Right lung (tissue), 5 donors: ENCODE results near the gene STK39. TPM values are rescaled to one million over a fixed set of nuclear protein-coding genes. Genes with fewer than 3 reads are reported as not detected.

Experiments
- DNase-seq, 2 donors: peaks; one replicate each; pipeline ENCODE4 v3.0.0-alpha.2; 2013
- polyA plus RNA-seq, 5 donors: library from polyadenylated mRNA; unstranded; fragments of 120-200 nt; gene quantifications; one replicate each; pipeline versions ENCODE4 v1.2.1 to v1.2.3, GENCODE V29; 2013; ENCODE audit warnings: inconsistent platforms in 1 of 5, low replicate concordance in 1 of 5; ENCODE audit not compliant: insufficient read length in 5 of 5, insufficient read depth in 1 of 5

STK39 gene
- polyA plus RNA-seq, 5 donors = 24.0 to 28.9 (median 25.2) TPM

DNA sequence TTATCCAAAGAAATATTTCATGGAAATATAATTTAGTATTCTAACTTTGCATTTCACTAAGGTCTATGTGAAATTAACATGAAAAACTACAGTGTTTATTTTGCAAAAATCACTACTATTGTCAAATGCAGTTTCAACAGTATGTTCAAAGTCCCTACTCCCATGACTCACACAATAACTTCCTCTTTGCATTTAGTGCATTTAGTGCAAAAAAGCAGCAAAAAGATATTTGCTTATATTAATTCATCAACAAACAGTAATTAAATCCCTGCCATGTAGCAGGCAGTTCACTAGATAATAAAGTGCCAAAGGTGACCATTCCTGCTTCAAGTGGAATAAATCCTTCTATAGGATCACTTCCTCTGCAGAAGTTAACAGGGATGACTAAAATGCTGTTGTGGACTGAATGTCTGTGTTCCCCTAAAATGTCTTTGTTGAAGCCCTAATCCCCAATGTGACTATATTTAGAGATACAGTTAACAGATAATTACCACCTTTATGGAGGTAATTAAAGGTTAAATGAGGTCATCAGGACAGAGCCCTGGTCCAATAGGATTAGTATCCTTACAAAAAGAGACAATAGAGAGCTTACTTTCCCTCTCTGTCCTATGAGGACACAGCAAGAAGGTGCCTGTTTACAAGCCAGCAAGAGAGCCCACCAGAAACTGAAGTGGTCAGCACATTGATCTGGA lies 61.7 kb downstream of the STK39 start:
- no peak for DNase-seq

DNA sequence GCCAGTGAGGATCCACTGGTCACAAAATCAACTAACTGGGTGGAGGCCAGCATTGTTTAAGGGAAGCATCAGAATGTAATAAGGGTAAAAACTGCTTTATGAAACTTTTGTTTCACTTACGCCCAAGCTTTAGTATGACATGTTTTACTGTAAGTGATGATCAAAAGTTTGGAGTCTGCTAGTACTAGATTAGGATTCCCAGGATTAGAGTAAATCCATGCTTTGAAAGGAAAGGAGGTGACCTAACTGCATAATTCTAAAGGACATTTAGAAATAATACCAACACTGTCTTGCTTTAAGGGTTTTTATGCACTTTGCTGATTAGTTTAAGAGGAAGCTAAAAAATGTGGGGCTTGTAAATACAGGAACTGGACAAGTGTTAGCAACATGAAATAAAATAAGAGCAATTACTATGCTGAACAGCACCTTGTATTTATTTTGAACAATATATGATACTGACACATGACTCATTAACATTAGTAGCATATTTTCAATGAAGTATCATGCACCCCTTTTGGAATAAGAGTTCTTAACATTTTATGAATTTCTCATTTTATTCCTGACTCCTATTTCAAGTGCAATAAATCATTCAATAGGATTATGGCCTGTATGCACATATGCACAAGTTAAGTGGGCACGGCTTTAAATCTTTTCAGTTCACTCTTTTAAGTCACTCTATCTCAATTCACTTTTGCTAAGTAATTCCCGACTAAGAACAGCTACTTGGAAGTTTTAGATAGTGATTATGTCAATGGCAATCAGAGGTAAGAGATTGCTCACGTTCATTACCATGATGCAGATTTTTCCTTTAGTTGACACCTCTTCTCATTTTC lies 62.5 kb downstream of the STK39 start:
- no peak for DNase-seq

DNA sequence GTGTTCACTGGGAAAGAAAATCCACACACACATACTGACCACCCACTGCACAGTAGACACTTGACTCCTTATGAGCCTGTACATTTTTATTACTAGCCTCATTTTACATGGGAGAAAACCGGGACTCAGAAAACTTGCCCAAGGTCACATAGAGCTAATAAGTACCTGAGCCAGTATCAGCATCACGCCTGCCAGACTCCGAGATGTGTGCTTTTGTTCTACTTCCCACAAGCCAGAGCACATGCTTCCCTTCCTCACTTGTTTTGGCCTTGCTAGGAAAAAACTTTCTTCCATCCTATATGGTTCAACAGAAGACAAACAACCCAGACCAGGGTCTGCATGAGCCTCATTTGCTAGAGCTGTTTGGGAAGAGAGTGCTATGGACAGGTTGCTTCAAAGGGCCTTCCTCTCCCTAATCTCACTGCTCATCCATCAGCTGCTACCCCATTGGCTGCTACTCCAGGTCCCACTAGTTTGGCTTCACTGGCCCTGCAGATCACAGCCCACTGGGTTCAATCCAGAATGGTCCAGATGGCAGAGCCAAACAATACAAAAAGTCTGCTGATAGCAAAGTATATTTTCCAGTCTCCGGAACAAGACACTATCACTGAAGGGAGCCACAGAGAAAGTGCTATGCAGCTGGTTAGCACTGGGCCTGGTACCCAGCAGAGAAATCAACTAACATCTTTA lies 63.9 kb downstream of the STK39 start:
- no peak for DNase-seq

DNA sequence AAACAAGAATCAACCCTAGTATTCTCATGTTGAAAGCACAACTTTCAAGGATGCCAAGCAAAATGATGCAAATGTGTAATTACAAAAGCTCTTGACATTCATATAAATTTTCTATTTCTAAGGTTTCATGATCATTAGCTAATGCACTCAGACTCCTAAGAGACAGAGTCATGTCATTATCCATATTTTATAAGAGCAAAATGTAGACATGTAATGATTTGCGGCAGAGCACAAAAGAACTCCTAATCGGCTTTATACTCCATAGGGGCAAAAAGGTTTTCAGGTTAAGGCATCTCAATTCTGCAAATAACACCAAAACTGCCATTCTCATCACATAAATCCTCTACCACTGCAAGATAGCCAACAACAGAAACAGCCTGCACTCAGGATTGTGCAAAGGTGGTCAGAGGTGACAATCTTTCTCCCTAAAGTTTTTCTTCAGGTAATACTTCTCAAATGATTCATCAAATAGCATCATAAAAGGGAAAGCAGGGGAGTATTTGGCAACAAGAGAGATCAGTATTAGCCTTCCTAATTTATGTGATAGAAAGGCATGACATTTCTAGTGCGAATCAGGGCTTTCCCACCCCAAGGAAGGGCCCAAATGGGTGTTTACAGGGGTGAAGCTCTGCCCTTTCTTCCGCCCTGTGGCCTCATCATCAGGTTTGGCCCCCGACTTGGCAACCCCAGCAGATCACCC lies 64.7 kb downstream of the STK39 start:
- DNase-seq = no peak

DNA sequence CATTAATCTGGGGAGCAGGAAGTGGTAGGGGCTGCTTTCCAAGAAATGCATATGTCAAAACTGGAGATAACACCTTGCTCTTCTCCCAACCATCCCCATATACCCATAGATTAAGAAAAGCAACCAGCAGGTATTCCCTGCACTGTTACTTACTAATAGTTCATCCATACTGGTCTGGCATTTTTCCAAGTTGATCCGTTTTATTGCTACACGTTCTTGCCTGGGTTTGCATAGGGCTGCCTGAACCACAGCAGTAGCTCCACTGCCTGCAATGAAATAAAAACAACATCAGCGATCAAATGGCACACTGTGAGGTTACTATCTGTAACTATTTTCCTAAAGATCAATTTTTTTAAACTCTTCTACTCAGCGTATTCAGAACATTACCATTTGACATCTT lies 65.6 kb downstream of the STK39 start:
- no peak for DNase-seq

DNA sequence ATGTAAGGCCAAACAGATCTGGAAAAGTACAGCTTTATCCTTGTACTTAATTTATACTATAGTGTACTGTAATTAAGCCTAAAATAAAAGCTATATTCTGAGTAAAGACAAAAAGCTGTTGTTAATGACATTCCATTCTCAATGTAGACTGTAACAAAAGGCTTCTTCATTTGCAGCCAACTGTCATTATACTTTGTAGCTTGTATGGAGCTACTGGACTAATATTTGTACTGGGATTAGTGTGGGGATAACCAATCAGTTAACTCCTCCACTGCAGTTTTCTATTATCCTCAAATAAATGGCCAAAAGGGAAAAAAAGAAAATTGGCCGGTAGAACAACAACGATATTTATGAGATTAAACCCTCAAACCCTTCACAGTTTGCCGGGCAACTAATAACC lies 66.5 kb downstream of the STK39 start:
- no peak for DNase-seq

DNA sequence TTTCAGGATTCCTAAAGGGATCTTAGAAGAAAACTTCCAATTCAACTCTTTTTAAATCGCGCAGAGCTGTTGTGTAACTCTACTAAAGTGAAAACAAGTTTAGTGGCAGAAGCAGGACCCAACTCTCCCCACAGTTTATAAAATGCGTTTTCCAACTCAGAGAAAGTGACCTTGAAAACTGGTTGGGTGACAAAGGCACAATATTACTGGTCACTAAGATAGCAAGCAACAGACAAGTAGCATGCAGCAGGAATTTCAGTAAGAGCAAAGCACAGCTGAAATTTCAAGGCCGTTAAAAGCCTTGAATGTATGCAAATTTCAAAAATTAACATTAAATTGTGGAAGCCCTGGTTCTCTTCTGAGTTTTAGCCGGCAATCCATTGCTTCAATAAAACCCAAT lies 66.9 kb downstream of the STK39 start:
- no peak for DNase-seq

DNA sequence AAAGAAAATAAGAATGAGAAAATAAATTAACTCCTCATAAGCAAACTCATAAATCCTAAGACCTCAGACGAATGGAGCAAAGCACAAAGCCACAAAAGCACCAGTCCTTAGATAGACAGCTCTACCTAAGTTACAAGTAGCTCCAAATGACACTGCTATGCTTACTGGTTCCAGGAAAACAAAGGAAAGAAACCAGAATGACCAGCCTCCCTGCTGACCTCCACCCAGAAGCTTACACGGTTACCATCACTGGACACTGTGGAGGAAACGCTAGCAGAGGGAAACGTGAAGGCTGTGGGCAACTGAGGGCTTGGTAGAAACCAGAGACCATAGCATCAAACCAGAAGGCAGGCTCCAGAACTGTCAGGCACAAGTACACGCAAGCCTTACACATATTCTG lies 67.8 kb downstream of the STK39 start:
- no peak for DNase-seq

DNA sequence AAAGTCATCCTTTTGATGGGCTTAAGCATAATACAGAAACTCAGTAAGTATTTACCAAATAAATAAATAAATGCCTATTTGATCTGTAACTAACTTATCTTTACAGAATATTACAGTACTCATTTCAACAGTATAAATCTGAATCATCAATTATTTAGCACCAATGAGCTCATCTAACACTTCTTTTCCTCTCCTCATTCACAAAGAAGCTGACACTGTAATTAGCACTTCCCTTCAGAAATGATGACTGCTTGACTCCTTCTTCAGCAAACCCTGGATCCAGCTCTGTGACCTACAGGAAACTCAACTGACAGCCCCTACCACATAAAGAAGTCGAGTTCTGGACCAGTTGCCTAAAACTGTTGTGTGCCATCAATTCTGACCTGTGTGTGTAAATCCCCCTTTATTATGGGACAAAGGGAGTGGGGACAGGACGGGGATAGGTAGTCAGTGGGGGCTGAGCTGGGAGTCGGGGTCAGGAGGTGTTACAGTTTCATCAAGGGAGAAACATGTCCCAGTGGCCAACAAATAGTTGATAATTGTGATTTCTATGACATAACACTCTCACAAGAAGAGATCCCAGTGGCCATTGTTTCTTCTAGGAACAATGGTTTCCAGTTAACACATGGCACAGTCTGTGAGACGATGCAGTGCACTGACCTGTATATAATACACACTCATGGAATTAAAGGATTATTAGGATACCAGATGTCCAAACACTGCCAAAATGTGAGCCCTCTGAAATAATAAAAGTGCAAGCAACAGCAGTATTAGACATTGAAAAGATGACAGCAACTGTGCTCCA lies 68.7 kb downstream of the STK39 start:
- no peak for DNase-seq

DNA sequence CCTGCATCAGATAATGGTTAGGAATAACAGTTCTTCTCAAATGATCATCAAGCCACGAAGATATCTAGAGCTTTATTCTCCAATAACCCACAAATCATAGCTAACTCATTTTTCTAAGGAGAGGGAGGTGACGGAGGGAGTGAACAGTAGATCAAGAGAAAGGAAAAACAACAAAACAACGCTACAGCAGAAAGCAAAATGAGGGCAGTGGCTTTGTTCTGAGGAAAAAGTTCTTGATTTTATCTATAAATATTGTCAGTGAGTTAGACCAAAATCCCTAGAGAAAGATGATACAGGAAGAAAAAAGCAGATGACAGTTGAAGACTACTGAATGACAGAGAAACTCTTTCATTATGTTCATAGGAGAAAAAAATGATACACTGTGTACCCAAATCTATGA lies 71.0 kb downstream of the STK39 start:
- no peak for DNase-seq

DNA sequence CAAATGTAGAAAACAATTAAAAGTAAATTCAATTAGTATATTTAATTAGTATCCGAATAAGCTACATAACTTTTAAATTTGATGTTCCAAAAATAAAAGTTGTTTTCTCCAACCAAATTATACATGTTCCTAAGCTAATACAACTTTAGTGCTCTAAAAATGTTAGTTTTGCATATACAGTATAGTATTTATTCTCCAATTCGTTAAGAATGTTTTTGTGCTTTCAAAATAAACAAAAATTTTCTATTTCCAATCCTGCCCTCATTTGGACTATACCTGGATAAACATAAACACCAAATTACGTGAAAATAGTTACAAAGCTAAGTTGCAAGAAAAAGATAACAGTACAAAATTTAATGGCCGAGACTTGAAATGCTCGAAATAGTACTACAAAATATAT lies 71.9 kb downstream of the STK39 start:
- DNase-seq = no peak

DNA sequence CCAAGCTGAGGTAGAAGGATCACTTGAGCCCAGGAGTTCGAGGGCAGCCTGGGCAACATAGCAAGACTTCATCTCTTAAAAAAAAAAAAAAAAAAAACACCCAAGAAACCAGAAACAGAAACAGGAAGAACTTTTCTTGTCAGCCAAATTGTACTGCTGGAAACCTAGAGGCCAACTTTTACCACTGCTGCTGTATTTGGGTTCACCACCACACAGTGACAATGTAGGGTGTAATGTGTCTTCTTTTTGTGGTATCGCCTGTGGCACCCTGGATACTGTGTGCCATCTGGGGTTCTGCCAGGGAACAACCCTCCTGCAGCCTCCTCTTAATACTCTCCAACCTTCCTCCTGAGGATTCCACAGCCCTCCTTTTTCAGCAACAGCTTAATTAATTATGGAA lies 72.6 kb downstream of the STK39 start:
- no peak for DNase-seq

DNA sequence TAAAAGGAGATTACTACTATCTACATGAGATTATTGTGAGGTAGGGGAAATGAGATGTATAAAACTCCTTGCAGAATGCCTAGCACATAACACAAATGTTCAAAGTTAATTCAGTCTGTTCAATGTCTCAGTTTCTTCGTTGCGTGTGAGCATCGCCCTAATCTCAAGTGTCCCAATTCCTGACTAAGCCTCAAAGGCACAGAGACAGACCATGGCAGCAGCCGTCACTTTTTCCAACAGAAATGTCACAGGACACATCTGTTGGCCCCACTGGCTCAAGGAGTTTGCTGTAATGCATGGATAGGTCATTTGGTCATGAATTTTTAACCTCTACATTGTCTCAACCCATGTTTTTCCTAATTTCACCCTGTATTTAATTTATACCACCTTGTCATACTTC lies 75.3 kb downstream of the STK39 start:
- no peak for DNase-seq

DNA sequence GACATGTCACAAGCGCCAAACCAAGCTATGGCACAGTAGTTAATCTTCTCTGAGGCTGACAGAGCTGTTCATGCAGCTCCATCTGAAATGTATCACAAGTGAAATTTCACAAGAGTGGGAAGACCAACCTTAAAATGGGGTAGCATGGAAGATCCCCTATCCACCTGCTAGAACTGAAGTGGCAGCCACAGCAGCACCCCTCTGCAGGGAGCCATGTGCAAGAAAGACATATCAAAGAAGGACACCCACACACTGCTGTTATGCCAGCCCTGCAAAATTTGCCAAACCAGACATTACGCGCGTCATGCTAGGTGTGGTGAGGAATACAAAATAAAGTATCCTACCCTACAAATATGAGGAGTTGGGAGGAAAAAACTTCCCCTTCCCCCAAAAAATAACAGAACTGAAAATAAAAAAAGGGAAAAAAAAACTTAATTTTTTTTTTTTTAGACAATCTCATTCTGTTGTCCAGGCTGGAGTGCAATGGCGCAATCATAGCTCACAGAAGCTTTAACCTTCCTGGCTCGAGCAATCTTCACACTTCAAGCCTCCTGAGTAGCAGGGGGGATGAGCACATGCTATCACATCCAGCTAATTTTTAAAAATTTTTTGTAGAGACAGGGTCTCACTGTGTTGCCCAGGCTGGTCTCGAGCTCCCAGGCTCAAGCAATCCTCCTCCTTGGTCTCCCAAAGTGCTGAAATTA lies 76.2 kb downstream of the STK39 start:
- no peak for DNase-seq

DNA sequence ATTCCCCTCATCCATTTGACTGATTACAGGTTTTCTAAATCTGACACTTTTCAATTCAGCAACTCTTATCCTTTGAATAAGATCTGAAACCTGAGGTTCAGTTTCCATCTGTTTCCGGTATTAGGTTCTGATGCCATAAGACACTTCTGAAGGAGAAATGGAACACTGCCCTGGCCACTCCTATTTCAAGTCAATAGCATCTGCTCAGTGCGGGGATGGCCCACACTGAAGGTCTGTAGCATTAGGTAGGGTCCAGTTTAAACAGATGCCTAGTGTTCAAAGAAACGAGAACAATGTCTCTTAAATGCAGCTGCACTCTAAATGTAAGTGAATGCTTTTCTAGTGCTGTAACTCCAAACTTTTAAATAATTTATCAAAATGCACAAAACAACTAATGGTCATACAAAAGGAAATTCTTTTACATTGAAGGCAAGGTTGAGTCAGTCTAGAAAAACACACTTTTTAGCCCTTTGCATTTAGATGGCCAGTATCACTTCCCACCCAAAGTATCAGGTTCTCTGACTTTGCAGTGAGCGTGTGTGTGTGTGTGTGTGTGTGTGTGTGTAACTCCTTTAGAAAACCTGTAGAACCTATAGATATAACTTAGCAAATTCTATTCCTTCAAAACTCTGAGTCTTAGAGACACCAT lies 78.2 kb downstream of the STK39 start:
- DNase-seq = no peak

DNA sequence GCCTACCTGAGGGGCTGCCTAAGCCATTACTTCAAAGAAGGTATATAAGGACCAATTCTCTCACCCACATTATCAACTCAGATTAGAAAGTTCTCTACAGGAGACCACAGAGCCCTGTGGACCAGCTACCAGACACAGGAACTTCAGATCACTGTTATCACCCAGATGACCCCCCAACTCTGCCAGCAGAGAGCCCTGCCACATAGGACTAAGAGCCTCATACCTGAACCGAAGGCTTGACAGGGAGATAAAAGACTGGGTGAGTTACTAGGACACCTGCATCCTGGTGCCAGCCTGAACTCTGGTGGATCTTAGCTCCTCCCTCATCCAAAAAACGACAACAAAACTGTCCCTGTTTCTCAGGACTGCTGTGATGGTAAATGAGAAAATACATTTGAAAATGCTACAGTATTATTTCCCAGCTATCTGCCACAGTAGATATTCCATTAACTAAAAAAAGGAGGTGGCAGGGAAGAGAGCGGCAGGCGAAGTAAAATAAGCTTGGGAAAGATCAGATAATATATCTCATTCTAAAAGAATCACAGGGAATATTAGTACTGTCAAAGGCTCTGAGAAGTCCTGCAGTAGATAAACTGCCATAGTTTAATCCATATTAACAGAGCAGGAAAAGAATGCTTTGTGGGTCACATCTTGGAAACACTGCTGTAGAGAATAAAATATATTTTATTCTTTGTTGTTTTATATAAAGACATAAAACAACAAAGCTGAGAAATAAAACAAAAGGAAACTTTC lies 79.7 kb downstream of the STK39 start:
- no peak for DNase-seq

DNA sequence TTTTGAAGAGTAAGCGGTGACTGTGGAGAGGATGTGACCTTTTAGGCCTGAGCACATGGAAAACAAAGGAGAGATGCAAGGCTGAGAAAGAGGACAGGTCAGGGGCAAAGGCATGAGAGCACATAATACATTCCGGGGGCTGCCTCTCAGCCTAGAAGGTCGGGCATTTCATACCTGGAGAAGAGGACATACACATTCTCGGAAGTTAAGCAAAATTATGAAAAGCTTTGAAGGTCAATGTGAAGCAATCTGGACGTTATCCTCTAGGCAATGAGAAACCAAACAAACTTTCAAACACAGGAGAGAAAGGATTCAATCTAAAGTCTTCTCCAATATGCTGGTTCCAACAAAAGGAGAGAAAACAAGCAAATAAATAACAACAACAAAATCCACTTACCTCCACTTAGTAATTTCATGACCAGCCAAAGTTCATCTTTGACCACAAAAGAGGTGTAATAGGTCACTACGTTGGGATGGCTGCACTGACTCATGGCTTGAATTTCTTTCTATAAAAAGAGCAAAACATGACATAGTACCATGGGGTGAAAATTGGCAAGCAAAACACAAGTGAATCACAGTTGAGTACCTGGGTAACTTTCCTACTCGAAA lies 80.4 kb downstream of the STK39 start:
- DNase-seq = no peak

DNA sequence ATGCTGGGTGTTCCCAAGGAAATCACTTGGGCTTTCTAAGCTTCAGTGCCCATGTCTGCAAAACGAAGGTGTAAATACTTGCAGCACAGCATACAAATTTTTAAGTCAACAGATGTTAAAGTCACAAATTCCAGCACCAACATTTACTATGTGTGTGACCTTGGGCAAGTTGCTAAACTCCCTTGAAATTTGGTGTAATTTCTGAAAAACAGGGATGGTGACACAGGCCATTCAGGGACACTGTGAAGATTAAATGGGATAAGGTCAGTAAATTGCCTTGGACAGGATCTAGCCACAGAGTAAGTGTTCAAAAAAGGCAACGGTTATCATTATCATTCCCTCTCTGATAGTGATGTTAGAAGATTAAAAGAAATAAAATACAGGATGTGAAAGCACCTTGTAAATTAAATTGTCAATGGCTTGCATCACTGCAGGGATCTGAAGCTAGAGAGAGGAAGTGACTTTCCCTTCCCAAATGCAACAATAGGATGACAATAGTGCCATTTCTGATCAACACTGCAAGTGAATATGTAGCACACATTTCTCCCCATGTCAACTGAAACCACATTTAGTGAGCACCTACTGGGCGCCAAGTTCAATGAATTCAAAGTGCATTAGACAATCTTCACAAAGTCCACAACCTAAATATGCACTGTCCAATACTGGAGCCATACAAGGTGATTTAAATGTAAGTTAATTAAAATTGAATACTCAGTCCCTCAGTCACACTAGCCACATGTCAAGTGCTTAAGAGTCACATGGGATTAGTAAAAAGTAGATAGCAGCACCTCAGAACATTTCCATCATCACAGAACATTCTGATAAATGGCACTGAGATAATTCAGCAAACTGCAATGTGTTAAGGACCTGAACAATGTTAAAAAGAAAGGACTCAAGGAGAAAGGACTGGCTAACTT lies 81.2 kb downstream of the STK39 start:
- no peak for DNase-seq
